ENCODE results near the gene GABARAPL2.
"Not testable (repeated sequence)": the region's sequence is repeated elsewhere in the genome, so short reads cannot be mapped to it uniquely, and the experiment has no call there.

GABARAPL2 gene

DNA sequence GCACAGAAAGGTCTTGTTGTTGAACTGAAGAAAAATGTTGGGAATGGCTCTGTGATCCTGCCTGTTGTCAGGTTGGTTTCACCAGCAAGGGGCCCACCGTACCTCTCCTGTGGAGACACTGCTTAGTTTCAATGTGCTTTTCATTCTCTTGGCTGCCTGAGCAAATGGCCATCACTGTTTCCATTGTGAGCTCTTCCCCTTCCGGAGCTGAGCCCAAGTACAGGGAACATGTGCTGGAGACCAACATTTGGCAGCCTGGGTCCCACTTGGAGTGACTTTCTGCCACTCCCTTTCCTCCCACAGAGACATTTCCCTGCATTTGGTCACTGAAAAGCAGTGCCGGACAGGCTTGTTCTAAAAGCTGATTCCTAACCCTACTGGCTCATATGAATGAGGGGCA lies 23.1 kb downstream of the GABARAPL2 start:
- WGBS (ENCODE audit: insufficient coverage): 100% methylated on average over 3 of the region's 3 CpGs
- no peaks in the 10 kb centered on the region for H3K9me3 ChIP-seq (ENCODE audit: control extremely low read depth in 1 of 5, control insufficient read depth in 4 of 5, insufficient read depth in 2 of 5, low read depth in 1 of 5, low read length in 4 of 5)
- ChIA-PET CTCF (interaction anchor here (1.3 kb wide), 1 partner anchor 8 kb away, joined by 4 read pairs; no protein-coding TSS in a partner anchor), POLR2A (no interaction called here)
- H3K4me1 ChIP-seq (ENCODE audit: control extremely low read depth in 1 of 4, control insufficient read depth in 4 of 4, insufficient read depth in 4 of 4, low read length in 3 of 4): peaks cover 3 to 14% (median 7%) of the 10 kb centered on the region in 4 experiments
- no peak for DNase-seq
- peaks cover 2 to 13% (median 3%) of the 10 kb centered on the region in 4 experiments for H3K36me3 ChIP-seq (ENCODE audit: control insufficient read depth in 4 of 4, insufficient read depth in 4 of 4, low read length in 3 of 4)
- H3K4me3 ChIP-seq (ENCODE audit: control insufficient read depth in 1 of 7, extremely low read depth in 1 of 7, insufficient read depth in 4 of 7, low read depth in 2 of 7, low read length in 6 of 7): no peak overlapping the region
- H3K27me3 ChIP-seq (replicated peaks in 2 of 5; ENCODE audit: control insufficient read depth in 4 of 5, insufficient read depth in 5 of 5, low read length in 4 of 5): no peaks in the 10 kb centered on the region
- H3K27ac ChIP-seq (ENCODE audit: insufficient read depth in 1 of 2, low read depth in 1 of 2, low read length in 2 of 2, poor library complexity in 1 of 2, severe bottlenecking in 2 of 2): no peak overlapping the region

DNA sequence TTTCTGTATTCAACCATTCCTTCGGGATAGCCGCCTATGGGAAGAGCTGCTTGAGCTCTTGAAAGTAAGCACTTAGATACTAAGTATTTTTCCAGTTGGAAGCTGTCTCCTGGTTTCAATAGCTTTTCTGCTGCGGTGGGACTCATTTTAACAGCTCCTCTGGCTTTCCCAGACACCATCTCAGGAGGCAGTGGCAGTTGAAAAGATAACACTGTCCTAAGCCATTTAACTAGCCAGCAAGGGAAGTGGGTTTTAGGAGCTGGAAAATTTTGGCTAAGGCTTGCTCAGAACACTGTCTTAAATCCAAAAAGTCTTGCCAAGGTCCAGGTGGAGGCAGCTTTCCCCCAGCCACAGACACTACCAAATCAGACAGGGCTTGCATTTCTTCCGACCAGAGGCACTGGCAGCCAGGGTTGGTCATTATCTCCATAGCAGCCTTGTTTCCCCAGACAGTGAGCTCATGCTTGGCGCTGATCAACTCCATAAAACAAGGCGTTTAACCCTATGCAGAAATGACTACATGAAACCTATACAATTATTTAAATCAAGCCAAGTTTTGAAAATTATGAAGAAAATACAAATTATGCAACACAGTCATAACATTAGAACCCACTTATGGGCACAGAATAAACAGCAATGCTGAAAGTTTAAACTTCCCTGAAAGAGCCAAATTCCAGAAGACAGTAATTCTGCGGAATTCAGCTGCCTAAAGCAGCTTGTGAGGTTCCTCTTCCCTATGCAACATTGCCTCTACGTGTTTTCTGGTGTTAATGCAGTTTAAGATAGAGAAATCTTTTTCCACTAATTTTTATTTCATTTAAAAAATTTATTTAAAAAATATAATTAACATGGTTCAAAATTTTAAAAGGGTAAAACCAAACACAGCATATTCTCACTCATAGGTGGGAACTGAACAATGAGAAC lies 25.0 kb downstream of the GABARAPL2 start:
- peaks cover 9 to 24% (median 15%) of the 10 kb centered on the region in 4 experiments for H3K4me1 ChIP-seq (ENCODE audit: control extremely low read depth in 1 of 4, control insufficient read depth in 4 of 4, insufficient read depth in 4 of 4, low read length in 3 of 4)
- H3K9me3 ChIP-seq (ENCODE audit: control extremely low read depth in 1 of 5, control insufficient read depth in 4 of 5, insufficient read depth in 2 of 5, low read depth in 1 of 5, low read length in 4 of 5): no peaks in the 10 kb centered on the region
- H3K27me3 ChIP-seq (replicated peaks in 2 of 5; ENCODE audit: control insufficient read depth in 4 of 5, insufficient read depth in 5 of 5, low read length in 4 of 5): no peaks in the 10 kb centered on the region
- CTCF ChIA-PET: interaction anchor here (0.9 to 1.3 kb wide), 5 partner anchors 12 to 118 kb away, joined by 3 to 4 read pairs (median 3); no protein-coding TSS in a partner anchor
- DNase-seq: peak in 1 of 3 donors; percentile 25
- H3K36me3 ChIP-seq (ENCODE audit: control insufficient read depth in 4 of 4, insufficient read depth in 4 of 4, low read length in 3 of 4): peaks cover 2 to 13% (median 3%) of the 10 kb centered on the region in 4 experiments
- H3K4me3 ChIP-seq (ENCODE audit: control insufficient read depth in 1 of 7, extremely low read depth in 1 of 7, insufficient read depth in 4 of 7, low read depth in 2 of 7, low read length in 6 of 7): no peak overlapping the region
- no peak overlapping the region for H3K27ac ChIP-seq (ENCODE audit: insufficient read depth in 1 of 2, low read depth in 1 of 2, low read length in 2 of 2, poor library complexity in 1 of 2, severe bottlenecking in 2 of 2)
- WGBS (ENCODE audit: insufficient coverage): 96% methylated on average over 5 of the region's 8 CpGs
- POLR2A ChIA-PET: no interaction called here

DNA sequence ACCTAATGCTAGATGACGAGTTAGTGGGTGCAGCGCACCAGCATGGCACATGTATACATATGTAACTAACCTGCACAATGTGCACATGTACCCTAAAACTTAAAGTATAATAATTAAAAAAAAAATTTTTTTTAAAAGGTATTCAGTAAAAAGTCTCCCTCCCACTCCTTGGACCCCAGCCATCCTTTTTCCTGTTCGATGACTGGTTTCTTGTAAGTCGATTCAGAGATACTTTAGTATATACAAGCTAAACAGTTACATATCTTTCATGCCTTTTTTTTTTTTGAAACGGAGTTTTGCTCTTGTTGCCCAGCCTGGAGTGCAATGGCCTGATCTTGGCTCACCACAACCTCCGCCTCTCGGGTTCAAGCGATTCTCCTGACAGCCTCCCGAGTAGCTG lies 25.7 kb downstream of the GABARAPL2 start:
- H3K4me3 ChIP-seq (ENCODE audit: control insufficient read depth in 1 of 7, extremely low read depth in 1 of 7, insufficient read depth in 4 of 7, low read depth in 2 of 7, low read length in 6 of 7); DNase-seq; H3K27ac ChIP-seq (ENCODE audit: insufficient read depth in 1 of 2, low read depth in 1 of 2, low read length in 2 of 2, poor library complexity in 1 of 2, severe bottlenecking in 2 of 2); H3K9me3 ChIP-seq (ENCODE audit: control extremely low read depth in 1 of 5, control insufficient read depth in 4 of 5, insufficient read depth in 2 of 5, low read depth in 1 of 5, low read length in 4 of 5); H3K27me3 ChIP-seq (replicated peaks in 2 of 5; ENCODE audit: control insufficient read depth in 4 of 5, insufficient read depth in 5 of 5, low read length in 4 of 5); POLR2A ChIA-PET: not testable (repeated sequence)
- WGBS (ENCODE audit: insufficient coverage): 91% methylated on average over 5 of the region's 9 CpGs
- H3K4me1 ChIP-seq (ENCODE audit: control extremely low read depth in 1 of 4, control insufficient read depth in 4 of 4, insufficient read depth in 4 of 4, low read length in 3 of 4): peaks cover 9 to 24% (median 15%) of the 10 kb centered on the region in 4 experiments
- H3K36me3 ChIP-seq (ENCODE audit: control insufficient read depth in 4 of 4, insufficient read depth in 4 of 4, low read length in 3 of 4): peaks cover 2 to 14% (median 3%) of the 10 kb centered on the region in 4 experiments
- CTCF ChIA-PET: interaction anchor here (0.8 kb wide), 1 partner anchor 26 kb away, joined by 3 read pairs; no protein-coding TSS in a partner anchor

DNA sequence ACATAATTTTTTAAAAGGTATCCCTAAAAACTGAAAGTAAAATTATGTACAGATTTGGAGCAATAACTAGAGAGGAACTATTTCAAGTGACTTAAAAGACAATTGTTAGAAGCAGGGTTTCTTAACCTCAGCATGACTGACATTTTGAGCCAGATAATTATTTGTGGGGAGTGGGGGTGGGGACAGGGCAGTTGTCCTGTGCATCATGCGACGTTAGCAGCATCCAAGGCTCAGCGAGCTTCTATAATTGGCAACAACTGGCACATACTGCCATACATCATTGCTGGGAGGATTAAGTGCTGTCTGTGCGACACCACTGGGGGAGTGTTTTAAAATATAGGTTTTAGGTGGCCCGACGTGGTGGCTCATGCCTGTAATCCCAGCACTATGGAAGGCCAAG lies 27.1 kb downstream of the GABARAPL2 start:
- Histone ChIP-seq H3K9me3 (ENCODE audit: control extremely low read depth in 1 of 5, control insufficient read depth in 4 of 5, insufficient read depth in 2 of 5, low read depth in 1 of 5, low read length in 4 of 5) (peaks cover 0 to 5% (median 0%) of the 10 kb centered on the region in 5 experiments), H3K4me3 (ENCODE audit: control insufficient read depth in 1 of 7, extremely low read depth in 1 of 7, insufficient read depth in 4 of 7, low read depth in 2 of 7, low read length in 6 of 7) (no peak overlapping the region), H3K4me1 (ENCODE audit: control extremely low read depth in 1 of 4, control insufficient read depth in 4 of 4, insufficient read depth in 4 of 4, low read length in 3 of 4) (peaks cover 9 to 24% (median 15%) of the 10 kb centered on the region in 4 experiments), H3K27me3 (replicated peaks in 2 of 5; ENCODE audit: control insufficient read depth in 4 of 5, insufficient read depth in 5 of 5, low read length in 4 of 5) (no peaks in the 10 kb centered on the region), H3K36me3 (ENCODE audit: control insufficient read depth in 4 of 4, insufficient read depth in 4 of 4, low read length in 3 of 4) (peaks cover 2 to 17% (median 12%) of the 10 kb centered on the region in 4 experiments), H3K27ac (ENCODE audit: insufficient read depth in 1 of 2, low read depth in 1 of 2, low read length in 2 of 2, poor library complexity in 1 of 2, severe bottlenecking in 2 of 2) (no peak overlapping the region)
- no peak for DNase-seq
- ChIA-PET CTCF (interaction anchor here (0.9 to 1.2 kb wide), 2 partner anchors 14 to 29 kb away, joined by 3 read pairs; no protein-coding TSS in a partner anchor), POLR2A (no interaction called here)
- 94% methylated on average over 6 of the region's 6 CpGs for WGBS (ENCODE audit: insufficient coverage)

DNA sequence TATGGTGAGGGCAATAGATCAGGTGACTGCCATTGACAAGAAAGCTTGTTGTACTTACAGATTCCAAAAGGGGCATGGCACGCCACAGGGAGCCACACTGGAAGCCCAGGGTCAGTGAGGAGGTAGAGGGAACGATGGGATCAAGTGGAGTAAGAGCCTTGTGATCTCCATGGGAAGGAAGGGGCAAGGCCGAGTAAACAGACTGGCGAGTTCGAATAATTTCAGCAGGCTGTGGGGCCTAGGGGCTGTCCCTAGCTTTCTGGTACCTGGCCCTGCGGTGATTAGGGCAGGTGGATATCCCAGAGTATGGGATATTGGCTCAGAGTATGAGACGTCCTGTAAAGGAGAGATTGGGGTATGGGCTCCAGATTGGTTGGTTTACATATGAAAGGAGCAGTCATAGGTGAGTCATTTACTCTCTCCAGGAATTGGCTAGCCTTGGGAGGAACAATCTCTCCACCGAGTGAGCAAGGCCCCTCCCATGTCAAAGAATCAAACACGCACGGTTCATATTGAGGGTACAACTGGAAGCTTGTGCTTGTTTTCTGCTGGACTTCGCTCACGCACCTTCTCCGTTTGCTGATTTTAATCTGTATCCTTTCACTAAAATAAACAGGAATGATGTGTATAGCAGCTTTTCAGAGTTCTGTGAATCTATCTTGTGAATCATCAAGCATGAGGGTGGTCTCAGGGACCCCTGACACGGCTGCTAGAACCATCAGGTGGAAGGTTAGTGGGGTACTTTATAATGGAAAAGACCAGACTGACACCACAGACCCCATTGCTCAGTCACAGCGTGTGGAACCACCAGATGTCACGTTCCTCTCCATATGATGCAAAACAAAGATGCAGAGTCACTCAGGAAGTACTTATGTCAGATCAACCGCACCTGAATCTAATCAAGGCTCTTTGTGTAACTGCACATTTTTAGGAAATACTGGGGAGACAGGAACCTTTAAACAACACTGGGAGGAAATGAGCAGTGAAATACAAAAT lies 27.9 kb downstream of the GABARAPL2 start:
- peak; percentile 80 to 95 (median 90) for DNase-seq
- POLR2A ChIA-PET: no interaction called here
- CTCF ChIA-PET: interaction anchor here (0.8 to 1.2 kb wide), 3 partner anchors 15 to 30 kb away, joined by 3 read pairs; no protein-coding TSS in a partner anchor
- 72% methylated on average over 14 of the region's 17 CpGs for WGBS (ENCODE audit: insufficient coverage)
- Histone ChIP-seq H3K4me3 (ENCODE audit: control insufficient read depth in 1 of 7, extremely low read depth in 1 of 7, insufficient read depth in 4 of 7, low read depth in 2 of 7, low read length in 6 of 7) (no peak overlapping the region), H3K36me3 (ENCODE audit: control insufficient read depth in 4 of 4, insufficient read depth in 4 of 4, low read length in 3 of 4) (peaks cover 2 to 15% (median 11%) of the 10 kb centered on the region in 4 experiments), H3K27me3 (replicated peaks in 2 of 5; ENCODE audit: control insufficient read depth in 4 of 5, insufficient read depth in 5 of 5, low read length in 4 of 5) (no peaks in the 10 kb centered on the region), H3K4me1 (ENCODE audit: control extremely low read depth in 1 of 4, control insufficient read depth in 4 of 4, insufficient read depth in 4 of 4, low read length in 3 of 4) (peaks cover 9 to 24% (median 15%) of the 10 kb centered on the region in 4 experiments), H3K9me3 (ENCODE audit: control extremely low read depth in 1 of 5, control insufficient read depth in 4 of 5, insufficient read depth in 2 of 5, low read depth in 1 of 5, low read length in 4 of 5) (peaks cover 0 to 5% (median 0%) of the 10 kb centered on the region in 5 experiments), H3K27ac (ENCODE audit: insufficient read depth in 1 of 2, low read depth in 1 of 2, low read length in 2 of 2, poor library complexity in 1 of 2, severe bottlenecking in 2 of 2) (no peak overlapping the region)

DNA sequence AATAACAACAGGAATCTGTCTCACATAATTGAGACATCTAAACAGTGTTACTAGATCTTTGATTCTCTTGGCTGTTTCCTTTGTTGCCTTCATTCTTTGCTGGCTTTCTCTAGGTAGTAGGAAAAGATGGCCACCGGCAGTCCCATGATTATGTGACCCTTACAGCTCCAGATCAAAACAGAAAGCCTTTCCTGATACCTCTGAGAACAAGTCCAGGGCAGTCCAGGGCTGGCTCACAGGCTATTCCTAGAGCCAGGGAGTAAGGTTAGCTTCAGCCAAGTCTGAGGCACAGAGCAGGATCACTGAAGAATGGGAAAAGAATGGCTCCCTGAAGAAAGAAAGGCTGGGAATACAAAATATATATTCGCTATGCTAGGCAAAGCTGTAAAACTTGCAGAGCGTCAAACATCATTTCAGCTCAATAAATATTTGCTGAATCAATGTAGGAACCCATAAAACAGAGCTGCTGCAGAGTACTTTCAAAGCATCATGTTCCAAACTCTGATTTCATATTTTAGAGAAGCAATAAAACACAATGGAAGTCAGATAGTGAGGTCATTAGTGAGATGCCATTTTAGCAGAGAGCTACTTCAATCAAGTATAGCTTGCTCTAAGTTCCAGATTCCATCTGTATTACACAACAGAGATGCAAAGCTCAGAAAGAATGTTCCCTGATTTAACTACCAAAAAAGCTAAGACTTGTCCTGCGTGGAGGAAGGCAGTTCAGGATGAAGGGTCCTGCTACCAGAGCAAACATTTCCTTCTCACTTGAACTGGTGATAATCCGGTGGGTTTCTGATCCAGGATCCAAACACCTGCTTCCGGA lies 33.5 kb downstream of the GABARAPL2 start:
- POLR2A ChIA-PET: no interaction called here
- H3K27me3 ChIP-seq (replicated peaks in 2 of 5; ENCODE audit: control insufficient read depth in 4 of 5, insufficient read depth in 5 of 5, low read length in 4 of 5): no peaks in the 10 kb centered on the region
- no peak overlapping the region for H3K4me3 ChIP-seq (ENCODE audit: control insufficient read depth in 1 of 7, extremely low read depth in 1 of 7, insufficient read depth in 4 of 7, low read depth in 2 of 7, low read length in 6 of 7)
- CTCF ChIA-PET: interaction anchor here (1.2 kb wide), 1 partner anchor 10 kb away, joined by 4 read pairs; no protein-coding TSS in a partner anchor
- H3K9me3 ChIP-seq (ENCODE audit: control extremely low read depth in 1 of 5, control insufficient read depth in 4 of 5, insufficient read depth in 2 of 5, low read depth in 1 of 5, low read length in 4 of 5): peaks cover 6 to 18% (median 12%) of the 10 kb centered on the region in 5 experiments
- H3K36me3 ChIP-seq (ENCODE audit: control insufficient read depth in 4 of 4, insufficient read depth in 4 of 4, low read length in 3 of 4): peaks cover 24 to 56% (median 46%) of the 10 kb centered on the region in 4 experiments
- DNase-seq: no peak
- H3K27ac ChIP-seq (ENCODE audit: insufficient read depth in 1 of 2, low read depth in 1 of 2, low read length in 2 of 2, poor library complexity in 1 of 2, severe bottlenecking in 2 of 2): no peak overlapping the region
- WGBS (ENCODE audit: insufficient coverage): 98% methylated on average over 6 of the region's 6 CpGs
- peaks cover 3 to 7% (median 4%) of the 10 kb centered on the region in 4 experiments for H3K4me1 ChIP-seq (ENCODE audit: control extremely low read depth in 1 of 4, control insufficient read depth in 4 of 4, insufficient read depth in 4 of 4, low read length in 3 of 4)

All from common myeloid progenitor, CD34-positive (primary cell).